Head of caudate nucleus (tissue), 42 donors: ENCODE measurements around the gene EXOC3L1.
A peak's percentile ranks its signal among the peaks of the same experiment; 100 is the strongest.

Source experiments
- DNase-seq, 42 donors: peaks; one replicate each; pipeline versions ENCODE4 v3.0.0 to v3.0.0-alpha.2; 2020 to 2021; ENCODE audit warnings: mixed read lengths in 7 of 42
- intact Hi-C: fragments of 100-400 bp; cut with DNase I; formaldehyde crosslinking; loops from one replicate; pipeline ENCODE4 v1.15.0; 2022

The EXOC3L1 gene

GRCh38 chr16:67157892-67158635 is 31.9 kb downstream of the EXOC3L1 start:
- DNase-seq: no peak
- intact Hi-C loops: loop anchor here (10.0 kb wide), 3 partner anchors 53 to 213 kb away; partner anchors contain the start of gene PHAF1

GRCh38 chr16:67157106-67157748 is 32.7 kb downstream of the EXOC3L1 start:
- DNase-seq: no peak
- intact Hi-C loops: loop anchor here (10.0 kb wide), 3 partner anchors 52 to 212 kb away; partner anchors contain the start of gene PHAF1

- DNase-seq: no peak
- intact Hi-C loops: loop anchor here (10.0 kb wide), 3 partner anchors 51 to 211 kb away; partner anchors contain the start of gene PHAF1
These were observed 33.6 kb downstream of the EXOC3L1 start for GRCh38 chr16:67156143-67156844.

- peak; percentile 42 to 92 (median 82) for DNase-seq
- intact Hi-C loops: loop anchor here (2.0 to 10.0 kb wide), 4 partner anchors 51 to 211 kb away; partner anchors contain the start of gene PHAF1
These were observed 34.4 kb downstream of the EXOC3L1 start for GRCh38 chr16:67155295-67156142.

- peak in 1 of 42 donors; percentile 15 for DNase-seq
- intact Hi-C loops: loop anchor here (2.0 to 10.0 kb wide), 4 partner anchors 50 to 210 kb away; partner anchors contain the start of gene PHAF1
These were observed 35.2 kb downstream of the EXOC3L1 start for GRCh38 chr16:67154578-67155294.

- intact Hi-C loops: loop anchor here (10.0 kb wide), 3 partner anchors 47 to 207 kb away; partner anchors contain the start of gene PHAF1
These were observed 38.4 kb downstream of the EXOC3L1 start for GRCh38 chr16:67151431-67152097.

GRCh38 chr16:67150833-67151396 is 39.0 kb downstream of the EXOC3L1 start, which contains the start of gene B3GNT9:
Gene B3GNT9, minus strand, starts transcription at chr16:67150998. Its CDS starts 513 bp downstream, at chr16:67150485.
- DNase-seq: peak in 40 of 42 donors; percentile 44 to 86 (median 70)

More at GRCh38 chr16:67151431-67152097, 38.4 kb downstream of the EXOC3L1 start:
- no peak for DNase-seq

GRCh38 chr16:67150047-67150832 is 39.7 kb downstream of the EXOC3L1 start:
- peak in 7 of 42 donors; percentile 30 to 48 (median 47) for DNase-seq
- intact Hi-C loops: loop anchor here (10.0 kb wide), 3 partner anchors 45 to 205 kb away; partner anchors contain the start of gene PHAF1

More at GRCh38 chr16:67150833-67151396, 39.0 kb downstream of the EXOC3L1 start, which contains the start of gene B3GNT9:
- intact Hi-C loops: loop anchor here (10.0 kb wide), 3 partner anchors 46 to 206 kb away; partner anchors contain the start of gene PHAF1

- peak in 1 of 42 donors; percentile 15 for DNase-seq
- intact Hi-C loops: loop anchor here (10.0 kb wide), 3 partner anchors 45 to 205 kb away; partner anchors contain the start of gene PHAF1
These were observed 40.5 kb downstream of the EXOC3L1 start for GRCh38 chr16:67149276-67150046.

GRCh38 chr16:67148656-67149275 is 41.2 kb downstream of the EXOC3L1 start:
- no peak for DNase-seq
- intact Hi-C loops: no loop called here

GRCh38 chr16:67148221-67148620 is 41.7 kb downstream of the EXOC3L1 start:
- DNase-seq: peak in 2 of 42 donors; percentile 2 to 4
- intact Hi-C loops: no loop called here

- intact Hi-C loops: no loop called here
- DNase-seq: peak in 1 of 42 donors; percentile 12
These were observed 42.3 kb downstream of the EXOC3L1 start for GRCh38 chr16:67147437-67148140.

GRCh38 chr16:67146523-67147357 is 43.2 kb downstream of the EXOC3L1 start:
- DNase-seq: peak in 2 of 42 donors; percentile 27 to 37
- intact Hi-C loops: no loop called here
